ENCODE data around the gene KIAA1328.

Gene KIAA1328

DNA sequence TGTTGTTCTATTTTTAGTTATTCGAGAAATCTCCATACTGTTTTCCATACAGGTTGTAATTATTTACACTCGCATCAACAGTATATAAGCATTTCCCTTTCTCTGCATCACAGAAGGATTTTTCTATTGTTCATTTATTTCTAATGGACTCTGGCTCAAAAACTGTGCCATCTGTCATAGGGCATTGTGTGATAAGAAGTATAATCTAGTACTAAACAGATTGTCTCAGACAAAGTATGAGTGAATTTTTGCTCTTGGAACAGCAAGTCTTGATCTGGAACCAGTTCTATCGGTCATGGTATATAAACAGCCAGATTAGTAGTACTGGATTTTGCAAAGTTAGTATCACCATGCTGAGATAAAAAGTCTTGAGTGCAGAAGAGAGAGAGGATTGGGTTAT is 145.8 kb downstream of the KIAA1328 start:
- no peak for DNase-seq

DNA sequence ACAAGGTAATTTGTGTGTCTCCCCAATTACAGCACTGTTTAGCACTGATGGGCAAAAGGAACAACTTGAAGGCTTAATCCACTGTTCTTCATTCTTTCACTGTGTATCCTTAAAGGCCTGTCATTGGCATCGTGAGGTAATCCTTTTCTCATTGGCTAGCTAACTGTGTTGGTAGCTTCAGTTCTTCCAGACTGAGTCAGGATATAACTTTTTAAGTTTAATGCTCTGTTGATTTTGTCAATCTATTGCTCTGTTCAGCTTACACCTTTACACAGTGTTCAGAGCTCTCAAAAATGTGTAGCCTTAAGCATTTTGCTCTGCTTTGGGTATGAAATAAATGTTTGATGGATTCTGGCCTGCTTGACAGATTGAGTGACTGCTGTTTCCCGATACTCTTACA is 148.2 kb downstream of the KIAA1328 start:
- DNase-seq: no peak

DNA sequence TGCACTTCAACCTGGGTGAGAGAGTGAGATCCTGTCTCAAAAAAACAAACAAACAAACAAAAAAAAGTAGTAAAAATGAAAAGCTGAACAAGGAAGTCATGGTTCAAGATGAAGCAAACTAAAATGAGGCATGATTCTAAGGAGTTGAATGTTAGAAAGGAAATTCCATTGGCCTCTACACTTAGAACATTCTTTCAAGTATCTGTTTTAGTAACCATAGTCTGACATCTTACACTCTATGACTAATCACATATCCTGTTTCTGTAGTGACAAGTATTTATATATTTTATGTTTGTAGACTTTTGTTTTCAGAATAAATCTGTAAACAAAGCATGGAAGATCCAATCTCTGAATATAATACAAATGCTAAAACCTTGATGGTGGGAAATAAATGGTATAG is 164.1 kb downstream of the KIAA1328 start:
- no peak for DNase-seq

DNA sequence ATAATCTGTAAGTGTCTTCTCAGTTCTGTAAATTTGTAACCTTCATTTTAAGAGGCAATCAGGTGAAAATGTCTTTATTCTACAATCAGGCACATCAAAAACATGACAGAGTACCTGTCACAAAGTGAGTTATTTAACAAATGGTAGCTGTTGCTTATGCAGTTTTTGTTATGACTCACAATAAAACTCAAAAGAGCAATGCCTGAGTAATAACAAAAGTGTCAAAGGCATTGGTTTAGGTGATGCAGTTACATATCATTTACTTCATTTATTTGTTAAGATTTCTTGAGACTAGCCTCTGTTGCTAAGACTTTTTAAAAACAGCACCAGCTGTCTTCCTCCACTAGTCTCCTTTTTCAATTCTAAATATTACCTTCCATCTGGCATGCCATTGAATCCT is 177.8 kb downstream of the KIAA1328 start:
- DNase-seq: no peak

DNA sequence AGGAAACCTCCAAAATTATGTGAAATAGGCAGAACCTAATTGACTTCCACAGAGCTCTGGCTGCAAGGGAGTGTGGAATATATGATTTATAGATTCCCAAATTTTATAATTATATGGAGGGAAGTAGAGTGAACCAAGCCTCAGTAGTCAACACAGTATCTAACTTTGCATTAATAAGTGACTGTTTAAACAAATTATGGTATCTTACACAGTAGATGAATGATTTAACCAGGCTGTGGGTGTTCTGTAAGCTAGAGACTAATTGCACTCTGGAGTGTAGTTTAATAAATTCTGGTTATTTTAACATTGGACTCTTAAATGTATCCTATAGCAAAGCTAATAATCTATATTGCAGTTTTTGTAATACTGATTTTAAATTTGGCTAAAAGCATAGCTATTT is 183.5 kb downstream of the KIAA1328 start:
- DNase-seq: no peak

DNA sequence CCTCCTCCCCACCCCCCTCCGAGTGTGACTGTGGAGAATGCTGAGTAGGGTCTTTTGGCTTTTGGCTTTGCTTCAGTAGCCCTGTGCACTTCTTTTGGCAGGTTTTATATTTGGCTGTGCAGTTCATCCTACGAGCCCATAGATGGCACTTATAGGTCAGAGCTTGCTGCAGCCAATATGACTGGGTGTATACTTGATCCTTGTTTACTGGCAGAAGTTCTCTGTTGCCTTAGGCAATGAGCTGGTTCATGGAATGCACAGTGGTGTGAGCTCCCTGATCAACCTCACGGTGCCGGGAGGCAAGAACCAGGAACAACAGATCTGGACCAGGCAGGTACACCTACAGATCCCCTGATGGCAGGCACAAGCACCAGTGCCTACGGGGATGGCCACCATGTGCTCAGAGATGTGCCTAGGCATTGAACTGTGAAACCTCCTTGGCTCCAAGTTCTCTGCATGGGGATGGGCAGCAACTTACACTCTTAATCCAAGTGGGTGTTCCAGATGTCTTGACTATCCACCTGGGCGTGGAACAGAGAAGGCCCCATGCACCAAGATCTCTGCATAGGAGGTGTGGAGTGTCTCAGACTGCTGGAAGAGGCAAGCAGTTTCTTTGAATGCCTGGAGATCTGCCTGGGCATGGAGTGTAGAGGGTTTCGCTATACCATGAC is 190.4 kb downstream of the KIAA1328 start:
- no peak for DNase-seq

DNA sequence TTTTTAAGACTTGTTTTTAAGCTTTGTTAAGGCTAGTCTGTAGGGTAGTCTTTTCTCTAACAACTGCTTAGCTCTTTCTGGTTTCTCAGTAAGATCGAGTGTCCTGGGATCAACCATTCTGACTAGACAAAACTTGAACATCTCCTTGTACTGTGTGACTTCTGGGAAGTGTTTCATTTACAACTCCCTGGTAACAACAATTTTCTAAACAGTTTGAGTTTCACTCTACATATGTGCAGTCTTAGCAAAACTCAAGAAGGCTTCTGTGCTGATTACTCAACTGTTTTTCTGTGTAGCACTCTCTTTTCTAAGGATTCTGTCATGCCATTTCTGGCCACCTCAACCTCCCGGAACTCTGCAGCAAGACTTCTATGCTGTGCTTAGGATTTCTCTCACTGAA is 204.5 kb downstream of the KIAA1328 start:
- DNase-seq: no peak

DNA sequence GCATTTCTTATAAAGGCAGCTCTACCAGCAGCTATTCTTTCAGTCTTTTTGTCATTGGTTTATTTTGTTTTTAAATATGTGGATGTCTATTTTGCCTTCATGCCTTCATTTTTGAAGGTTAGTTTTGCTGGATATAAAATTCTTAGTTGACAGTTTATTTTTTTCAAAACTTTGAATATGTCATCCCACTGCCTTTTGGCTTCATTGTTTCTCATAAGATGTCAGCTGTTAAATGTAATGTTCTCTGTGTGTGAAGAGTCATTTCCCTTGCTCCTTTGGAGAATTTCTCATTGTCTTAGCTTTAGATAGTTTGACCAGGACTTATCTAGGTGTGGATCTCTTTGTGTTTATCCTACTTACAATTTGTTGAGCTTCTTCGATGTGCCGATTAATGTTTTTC is 213.5 kb downstream of the KIAA1328 start:
- no peak for DNase-seq

DNA sequence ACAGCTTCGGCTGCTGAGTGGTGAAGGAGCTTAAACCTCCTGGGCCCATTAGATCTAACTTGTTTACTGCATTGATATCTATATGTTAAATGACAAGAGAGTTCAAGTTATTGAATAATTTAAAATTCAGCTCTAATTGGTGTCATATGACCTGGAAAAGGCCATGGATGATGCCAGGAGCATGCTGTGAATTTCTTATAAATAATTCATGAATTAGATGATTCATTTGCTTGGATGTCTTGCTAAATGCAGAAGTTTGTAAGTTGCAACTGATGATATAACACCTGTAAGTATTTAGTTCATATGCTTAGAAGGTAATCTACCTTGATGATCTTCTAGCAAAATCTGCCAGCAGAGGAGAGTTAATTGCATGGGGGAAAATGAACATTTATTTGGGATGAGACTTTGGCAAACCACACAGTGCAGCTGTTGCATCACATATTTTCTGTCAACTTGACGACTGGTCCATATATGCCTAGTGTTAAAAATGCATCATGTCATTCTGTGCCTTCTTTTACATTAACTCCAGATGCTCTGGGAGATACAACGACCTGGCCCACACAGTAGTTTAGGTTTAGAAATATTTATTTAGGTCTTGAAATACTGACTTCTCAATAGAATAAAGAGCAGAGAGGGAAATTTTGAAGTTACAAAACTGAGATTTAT is 226.3 kb downstream of the KIAA1328 start:
- DNase-seq: no peak

DNA sequence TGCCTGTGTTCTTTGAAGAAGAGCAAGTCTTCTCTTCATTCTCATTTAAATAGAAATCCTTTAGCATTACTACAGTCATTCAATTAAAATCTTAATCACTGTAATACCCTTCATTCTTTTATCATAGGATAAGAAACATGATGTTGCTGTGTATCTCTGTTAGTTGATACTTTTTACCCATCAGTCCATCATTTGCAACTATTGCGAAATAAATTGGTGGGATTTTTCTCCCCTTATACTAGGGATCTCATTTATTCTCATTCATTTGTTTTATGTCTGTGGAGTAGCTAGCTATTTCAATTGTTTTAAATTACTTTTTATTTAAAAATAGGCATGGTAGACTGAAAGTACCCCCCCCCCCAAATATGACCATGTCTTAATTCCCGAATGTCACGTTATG is 235.3 kb downstream of the KIAA1328 start:
- DNase-seq: no peak

DNA sequence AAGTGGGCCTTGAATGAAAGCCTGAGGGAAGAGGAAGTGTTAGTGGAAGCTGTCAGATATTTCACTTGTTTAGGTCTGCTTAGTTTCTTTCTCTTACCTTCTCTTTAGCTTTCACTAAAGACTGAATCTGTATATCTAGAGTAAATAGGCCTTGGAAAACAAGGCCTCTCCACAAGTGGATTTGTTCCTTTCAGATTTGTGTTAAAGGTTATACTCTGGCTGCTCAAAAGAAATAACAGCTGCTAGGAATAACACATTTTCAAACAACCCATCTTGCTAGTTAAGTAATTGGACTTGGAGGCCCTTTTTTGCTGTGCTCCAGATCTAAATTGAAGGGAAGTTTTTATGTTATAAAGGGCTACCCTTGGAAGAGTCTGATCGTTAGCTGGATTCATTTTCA is 236.3 kb downstream of the KIAA1328 start:
- DNase-seq: no peak

DNA sequence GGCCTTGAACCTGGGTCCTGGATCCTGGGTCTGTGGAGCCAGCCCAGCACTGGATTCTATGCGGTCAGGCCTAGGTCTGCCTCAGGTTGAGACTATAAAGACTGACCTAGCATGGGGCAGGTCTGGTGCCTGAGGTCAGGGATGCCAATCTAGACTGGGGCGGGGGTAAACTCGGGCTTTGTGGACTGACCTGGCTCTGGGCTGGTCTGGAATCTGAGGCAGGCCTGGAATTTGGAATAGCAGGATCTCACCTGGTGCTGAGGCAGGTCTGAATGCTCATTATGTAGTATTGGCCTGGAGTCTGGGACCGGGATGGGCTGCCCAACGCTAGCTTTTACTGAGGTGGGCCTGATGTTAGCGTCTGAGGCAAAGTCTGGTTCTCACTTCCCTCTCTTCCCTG is 256.0 kb downstream of the KIAA1328 start:
- DNase-seq: no peak

DNA sequence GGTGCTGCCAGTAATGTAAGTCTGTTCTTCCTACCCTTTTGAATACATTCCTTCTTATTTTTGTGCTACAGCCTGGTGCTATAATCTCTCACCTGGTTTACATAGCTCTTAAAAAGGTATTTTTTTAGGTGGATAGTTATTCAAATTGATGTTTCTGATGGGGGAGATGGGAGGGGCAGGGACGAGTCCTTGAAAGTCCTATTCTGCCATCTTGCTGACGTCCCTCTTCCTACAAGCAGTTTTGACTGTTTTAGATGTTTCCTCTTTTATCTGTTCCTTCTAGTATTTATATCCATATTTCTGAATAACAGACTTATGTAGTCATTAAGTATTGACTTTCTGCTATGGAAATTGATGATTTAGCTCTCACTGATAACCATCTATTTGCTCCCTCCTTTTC is 256.4 kb downstream of the KIAA1328 start:
- DNase-seq: no peak

DNA sequence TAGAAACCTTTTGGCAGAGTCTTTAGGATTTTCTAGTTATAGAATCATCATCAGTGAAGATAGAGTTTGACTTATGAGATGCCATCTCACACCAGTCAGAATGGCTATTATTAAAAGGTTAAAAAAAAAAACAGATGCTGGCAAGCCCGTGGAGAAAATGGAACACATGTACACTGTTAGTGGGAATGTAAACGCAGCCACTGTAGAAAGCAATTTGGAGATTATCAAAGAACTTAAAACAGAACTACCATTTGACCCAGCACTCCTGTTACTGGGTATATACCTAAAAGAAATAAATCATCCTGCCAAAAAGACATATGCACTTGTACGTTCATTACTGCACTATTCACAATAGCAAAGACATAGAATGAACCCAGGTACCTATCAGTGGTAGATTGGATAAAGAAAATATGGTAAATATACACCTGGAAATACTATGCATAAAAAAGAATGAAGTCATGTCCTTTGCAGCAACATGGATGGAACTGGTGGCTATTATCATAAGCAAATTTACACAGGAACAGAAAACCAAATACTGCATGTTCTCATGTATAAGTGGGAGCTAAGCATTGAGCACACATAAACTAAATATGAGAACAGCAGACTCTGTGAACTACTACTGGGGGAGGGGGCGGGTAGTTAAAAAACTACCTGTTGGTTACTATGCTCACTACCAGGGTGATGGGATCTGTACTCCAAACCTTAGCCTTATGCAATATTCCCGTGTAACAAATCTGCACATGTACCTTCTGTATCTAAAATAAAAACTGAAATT is 279.0 kb downstream of the KIAA1328 start:
- DNase-seq: no peak

DNA sequence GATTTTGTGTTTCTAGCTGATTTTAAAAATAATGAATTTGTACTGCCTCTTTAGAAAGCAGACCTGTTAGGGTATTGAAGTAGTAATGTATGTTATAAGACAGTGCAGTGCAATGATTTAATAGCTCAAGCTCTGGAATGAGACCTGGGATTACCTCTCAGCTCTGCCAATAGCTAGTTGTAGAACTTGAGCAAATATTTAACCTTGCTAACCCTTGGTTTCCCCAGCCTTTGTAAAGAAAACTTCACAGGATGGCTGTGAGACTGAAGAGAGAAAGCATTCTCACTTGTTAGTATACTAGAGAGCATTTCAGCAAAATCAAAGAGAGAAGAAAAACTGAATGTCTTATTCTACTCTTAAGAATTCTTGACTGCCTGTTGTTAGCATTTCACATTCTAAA is 293.9 kb downstream of the KIAA1328 start:
- no peak for DNase-seq

DNA sequence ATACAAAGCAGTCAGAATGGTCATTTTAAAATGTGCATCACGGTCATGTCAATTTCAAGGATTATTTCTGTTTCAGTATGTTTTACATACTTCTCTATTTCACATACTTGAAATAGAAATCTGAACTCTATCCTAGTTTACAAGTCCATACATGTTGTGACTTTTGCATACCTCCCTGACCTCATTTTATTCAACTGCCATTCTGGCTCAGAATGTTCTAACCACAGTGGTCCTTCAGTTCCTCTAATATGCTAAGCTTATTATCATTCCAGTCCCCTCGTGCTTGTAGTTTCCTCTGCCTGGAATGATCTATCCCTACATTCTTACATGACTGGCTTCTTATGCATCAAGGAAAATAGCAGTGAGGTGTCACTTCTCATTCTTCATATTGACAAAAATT is 295.6 kb downstream of the KIAA1328 start:
- DNase-seq: no peak

DNA sequence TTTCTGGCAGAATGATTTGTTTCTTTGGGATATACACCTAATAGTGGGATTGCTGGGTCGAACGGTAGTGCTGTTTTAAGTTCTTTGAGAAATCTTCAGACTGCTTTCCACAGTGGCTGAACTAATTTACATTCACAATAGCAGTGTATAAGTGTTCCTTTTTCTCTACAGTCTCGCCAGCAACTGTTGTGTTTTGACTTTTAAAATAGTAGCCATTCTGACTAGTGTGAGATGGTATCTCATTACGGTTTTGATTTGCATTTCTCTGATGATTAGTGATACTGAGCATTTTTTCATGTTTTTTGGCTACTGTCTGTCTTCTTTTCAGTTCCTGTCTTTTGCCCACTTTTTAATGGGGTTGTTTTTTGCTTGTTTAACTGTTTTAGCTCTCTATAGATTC is 306.2 kb downstream of the KIAA1328 start:
- DNase-seq: no peak

DNA sequence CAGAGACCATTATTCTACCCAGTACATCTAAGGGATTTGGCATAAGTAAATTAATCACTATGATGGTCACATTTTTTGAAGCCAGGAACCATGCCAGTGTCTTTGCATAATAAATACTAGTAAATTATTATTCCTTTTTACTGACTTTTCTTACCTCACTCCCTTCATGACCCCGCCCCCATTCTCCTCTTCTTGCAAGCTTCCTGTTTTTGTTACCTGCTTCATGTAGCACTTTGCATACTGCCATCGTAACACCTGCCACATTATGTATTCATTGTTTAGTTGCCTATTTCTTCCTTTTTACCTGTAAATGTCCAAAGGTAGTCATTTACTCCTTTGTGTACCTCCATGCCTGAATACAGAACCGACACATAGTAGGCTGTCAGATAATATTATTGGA is 309.5 kb downstream of the KIAA1328 start:
- DNase-seq: no peak

DNA sequence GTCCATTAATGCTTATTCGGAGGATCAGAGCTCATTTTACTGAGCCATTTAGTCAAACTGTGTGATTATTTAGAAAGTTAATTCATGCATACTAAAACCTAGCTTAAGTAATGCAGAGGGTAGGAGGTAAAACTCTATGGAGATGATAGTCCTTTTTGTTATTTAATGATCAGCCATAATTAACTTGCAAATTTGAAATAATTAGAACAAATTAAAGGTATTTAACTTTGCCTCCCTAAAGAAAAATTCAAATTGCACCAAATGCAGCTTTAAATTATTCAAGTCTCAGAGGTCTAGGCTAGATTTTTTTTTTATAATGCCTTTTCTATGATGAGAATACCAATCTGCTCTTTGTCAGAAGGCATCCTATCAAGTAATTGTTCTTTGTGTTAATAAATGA is 310.9 kb downstream of the KIAA1328 start:
- no peak for DNase-seq

DNA sequence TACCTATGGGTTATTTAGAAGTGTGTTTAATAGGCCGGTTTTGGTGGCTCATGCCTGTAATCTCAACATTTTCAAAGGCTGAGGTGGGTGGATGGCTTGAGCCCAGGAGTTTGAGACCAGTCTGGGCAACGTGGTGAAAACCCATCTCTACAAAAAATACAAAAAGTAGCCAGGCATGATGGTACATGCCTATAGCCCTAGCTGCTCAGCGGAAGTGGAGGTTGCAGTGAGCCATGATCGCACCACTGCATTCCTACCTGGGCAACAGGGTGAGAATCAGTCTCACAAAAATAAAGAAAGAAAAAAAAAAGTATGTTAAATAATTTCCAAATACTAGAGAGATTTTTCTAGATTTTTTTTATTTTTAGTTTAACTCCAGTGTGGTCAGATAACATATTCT is 316.0 kb downstream of the KIAA1328 start:
- DNase-seq: no peak

DNA sequence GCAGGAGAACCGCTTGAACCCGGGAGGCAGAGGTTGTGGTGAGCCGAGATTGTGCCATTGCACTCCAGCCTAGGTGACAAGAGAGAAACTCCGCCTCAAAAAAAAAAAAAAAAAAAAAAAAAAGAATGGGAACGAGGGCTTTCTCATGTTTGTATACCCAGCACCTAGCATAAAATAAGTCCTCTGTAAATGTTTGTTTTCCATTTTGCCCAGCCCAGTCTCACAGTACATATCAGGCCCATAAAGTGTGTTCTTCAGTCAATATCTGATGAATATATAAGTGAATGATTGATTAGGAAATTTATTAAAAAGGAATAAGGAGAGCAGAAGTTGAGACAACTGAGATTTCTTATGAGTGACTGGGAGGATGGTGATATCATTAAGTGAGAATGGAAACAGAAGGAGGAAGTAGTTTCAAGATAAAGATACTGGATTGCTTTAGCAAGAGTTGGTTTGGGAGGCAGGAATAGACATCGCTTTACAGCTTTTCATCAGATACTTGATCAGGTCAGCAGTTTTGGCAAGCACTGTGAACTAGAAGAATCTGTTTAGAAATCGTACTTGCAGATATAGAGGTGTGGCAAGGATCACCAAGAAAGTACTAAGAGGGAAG is 327.5 kb downstream of the KIAA1328 start:
- no peak for DNase-seq

DNA sequence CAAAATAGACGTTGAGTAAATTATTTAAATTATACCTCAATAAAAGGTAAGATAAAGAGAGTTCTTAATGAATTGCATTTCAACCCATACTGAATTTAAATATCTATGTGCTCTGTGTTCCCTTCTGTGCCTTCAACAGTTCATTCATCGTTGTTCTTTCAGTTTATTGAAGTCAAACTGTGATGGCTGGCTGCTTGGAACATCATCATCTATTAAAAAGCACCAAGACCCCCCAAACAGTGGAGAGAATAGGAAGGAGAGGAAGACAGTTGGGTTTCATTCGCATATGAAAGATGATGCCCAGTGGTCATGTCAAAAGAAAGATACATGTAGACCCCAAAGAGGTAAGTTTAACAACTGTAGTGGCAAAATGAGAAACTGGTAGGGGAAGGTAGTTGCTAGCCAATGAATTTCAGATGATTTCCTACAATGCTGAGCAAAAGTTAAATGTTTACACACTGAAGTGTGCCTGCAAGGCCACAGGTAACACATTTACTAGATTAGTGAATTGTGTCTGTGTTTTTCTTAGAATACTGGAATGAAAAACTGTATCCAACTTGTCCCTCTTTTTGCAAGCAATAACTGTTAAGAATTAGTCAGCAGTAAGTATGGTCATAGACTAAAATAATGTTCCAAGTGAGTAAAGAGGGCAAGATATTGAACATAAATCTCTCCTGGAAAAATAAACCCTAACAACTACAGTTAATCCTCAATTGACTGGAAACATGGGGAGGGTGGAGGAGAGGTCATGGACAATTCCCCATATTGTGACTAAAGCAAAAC is 331.3 kb downstream of the KIAA1328 start:
- no peak for DNase-seq

DNA sequence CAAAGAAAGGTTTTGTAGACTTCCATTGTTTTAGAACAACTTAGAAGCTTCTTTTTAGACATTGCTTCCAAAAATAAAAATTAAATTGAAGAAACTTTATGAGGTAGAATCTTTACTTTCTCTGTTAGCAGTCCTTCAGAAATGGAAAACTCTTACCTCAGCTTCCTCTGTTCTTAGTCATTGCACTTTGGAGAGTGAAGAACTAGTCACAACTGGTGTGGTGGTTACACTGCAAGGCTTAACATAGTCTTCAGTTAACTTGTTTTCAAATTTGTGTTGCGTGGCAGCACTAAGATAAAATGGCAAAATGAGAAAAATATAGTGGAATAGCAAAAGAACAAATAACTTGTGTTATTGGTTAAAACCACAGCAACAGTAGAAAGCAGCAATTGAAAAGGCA is 332.6 kb downstream of the KIAA1328 start:
- DNase-seq: no peak
